ENCODE results near the gene GABRA4.

Gene GABRA4

DNA sequence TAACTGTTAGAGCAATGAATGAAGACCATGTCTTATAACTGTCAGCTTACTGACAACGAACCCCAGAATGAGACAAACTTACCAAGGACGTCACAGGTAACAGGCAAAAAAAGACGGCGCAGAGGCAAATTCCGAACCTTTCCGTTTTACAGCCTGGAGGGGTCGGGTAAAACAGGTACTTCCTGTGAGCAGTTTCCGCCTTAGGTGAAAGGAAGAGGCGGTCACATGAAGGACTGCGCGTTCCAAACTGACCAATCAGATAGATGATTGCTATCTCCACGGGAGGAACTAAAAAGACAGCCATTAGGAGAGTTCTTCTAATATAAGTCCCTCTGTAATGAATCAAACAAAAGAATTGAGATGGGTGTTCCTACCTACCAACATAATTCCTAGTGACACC is 84.3 kb downstream of the GABRA4 start, which contains the start of gene COX7B2:
COX7B2 (minus strand) TSS at position 168 of the 400 bp plus-strand sequence. CDS start 174,053 bp downstream, outside the sequence.
- TF ChIP-seq, protein P1, sequence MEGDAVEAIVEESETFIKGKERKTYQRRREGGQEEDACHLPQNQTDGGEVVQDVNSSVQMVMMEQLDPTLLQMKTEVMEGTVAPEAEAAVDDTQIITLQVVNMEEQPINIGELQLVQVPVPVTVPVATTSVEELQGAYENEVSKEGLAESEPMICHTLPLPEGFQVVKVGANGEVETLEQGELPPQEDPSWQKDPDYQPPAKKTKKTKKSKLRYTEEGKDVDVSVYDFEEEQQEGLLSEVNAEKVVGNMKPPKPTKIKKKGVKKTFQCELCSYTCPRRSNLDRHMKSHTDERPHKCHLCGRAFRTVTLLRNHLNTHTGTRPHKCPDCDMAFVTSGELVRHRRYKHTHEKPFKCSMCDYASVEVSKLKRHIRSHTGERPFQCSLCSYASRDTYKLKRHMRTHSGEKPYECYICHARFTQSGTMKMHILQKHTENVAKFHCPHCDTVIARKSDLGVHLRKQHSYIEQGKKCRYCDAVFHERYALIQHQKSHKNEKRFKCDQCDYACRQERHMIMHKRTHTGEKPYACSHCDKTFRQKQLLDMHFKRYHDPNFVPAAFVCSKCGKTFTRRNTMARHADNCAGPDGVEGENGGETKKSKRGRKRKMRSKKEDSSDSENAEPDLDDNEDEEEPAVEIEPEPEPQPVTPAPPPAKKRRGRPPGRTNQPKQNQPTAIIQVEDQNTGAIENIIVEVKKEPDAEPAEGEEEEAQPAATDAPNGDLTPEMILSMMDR (IDR thresholded peaks at IDR 0.05; ENCODE audit: low read length, missing control alignments) = no peak
- no peak for DNase-seq (ENCODE audit: low read depth)
- H3K4me3 ChIP-seq (replicated peaks; ENCODE audit: low read depth, low read length) = no peak within 1 kb of the TSS

DNA sequence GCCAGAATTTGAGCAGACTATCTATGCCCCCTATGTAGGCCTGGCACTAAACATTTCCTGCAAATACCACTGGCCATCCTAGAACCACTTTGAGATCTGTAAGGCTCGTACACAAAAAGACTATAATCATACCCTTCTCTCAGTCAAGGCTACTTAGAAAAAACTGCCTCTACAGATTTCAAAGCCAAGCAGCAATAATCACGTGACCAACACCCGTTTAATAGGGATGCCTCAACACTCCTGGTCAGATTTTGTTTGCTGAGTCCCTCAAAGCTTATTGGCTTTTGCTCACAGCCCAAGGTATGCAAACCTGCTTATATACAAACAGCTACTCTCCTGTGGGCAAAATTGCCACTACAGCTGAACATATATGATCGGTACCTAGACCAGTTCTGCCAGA is 85.2 kb downstream of the GABRA4 start:
- TF ChIP-seq, protein P1 (IDR thresholded peaks at IDR 0.05; ENCODE audit: low read length, missing control alignments) = no peak
- DNase-seq (ENCODE audit: low read depth) = no peak
- no peak overlapping the region for H3K4me3 ChIP-seq (replicated peaks; ENCODE audit: low read depth, low read length)

DNA sequence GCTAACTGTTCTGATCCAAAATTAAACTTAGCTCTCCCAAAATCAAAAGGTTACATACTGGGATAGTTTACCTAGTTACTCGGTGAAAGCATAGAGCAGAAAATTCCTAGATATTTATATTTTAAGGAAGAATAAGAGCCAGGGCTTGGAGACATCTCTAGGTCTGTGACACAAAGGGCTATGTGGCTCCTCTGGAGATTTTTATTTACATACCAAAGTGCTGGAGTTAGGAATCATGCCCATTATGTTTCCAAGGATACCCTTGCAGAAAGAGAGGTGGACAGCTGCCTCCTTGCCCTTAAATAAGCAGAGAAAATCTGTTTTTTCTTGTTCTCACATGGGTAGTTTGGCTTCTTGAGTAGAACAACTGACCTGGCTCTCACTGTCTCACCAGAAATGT is 93.3 kb downstream of the GABRA4 start:
- TF ChIP-seq, protein P1 (IDR thresholded peaks at IDR 0.05; ENCODE audit: low read length, missing control alignments) = no peak
- no peak overlapping the region for H3K4me3 ChIP-seq (replicated peaks; ENCODE audit: low read depth, low read length)
- DNase-seq (ENCODE audit: low read depth) = no peak

DNA sequence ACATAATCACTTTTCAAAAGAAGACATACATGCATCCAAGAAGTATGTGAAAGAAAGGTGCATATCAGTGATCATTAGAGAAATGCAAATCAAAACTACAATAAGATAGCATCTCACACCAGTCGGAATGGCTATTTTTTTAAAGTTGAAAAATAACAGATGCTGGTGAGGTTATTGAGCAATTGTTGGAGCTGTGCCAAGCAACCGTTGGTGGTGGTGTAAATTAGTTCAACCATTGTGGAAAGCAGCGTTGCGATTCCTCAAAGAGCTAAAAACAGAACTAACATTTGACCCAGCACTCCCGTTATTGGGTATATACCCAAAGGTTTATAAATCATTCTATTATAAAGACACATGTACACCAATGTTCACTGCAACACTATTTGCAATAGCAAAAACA is 98.6 kb downstream of the GABRA4 start:
- no peak for DNase-seq (ENCODE audit: low read depth)
- H3K4me3 ChIP-seq (replicated peaks; ENCODE audit: low read depth, low read length) = no peak overlapping the region
- TF ChIP-seq, protein P1 (IDR thresholded peaks at IDR 0.05; ENCODE audit: low read length, missing control alignments) = no peak

DNA sequence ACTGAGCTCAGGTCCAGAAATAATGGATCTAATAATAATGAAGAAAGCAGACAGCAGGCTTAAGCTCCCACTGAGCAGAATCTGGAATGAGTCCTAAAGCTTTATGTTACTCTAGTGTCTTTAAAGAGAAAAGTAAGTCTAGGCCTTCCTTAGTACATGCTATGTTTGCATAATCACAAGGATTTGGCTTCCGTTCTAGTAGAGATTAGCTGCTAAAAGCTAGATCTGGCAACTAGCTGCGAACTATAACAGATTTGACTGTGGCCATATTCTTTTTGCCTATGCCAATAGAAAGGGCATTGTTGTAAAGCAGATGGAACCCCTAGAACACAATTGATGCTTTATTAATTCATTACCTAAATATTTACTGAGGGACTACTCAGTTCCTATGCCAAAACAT is 103.3 kb downstream of the GABRA4 start:
- H3K4me3 ChIP-seq (replicated peaks; ENCODE audit: low read depth, low read length) = no peak overlapping the region
- TF ChIP-seq, protein P1 (IDR thresholded peaks at IDR 0.05; ENCODE audit: low read length, missing control alignments) = no peak
- DNase-seq (ENCODE audit: low read depth) = no peak

DNA sequence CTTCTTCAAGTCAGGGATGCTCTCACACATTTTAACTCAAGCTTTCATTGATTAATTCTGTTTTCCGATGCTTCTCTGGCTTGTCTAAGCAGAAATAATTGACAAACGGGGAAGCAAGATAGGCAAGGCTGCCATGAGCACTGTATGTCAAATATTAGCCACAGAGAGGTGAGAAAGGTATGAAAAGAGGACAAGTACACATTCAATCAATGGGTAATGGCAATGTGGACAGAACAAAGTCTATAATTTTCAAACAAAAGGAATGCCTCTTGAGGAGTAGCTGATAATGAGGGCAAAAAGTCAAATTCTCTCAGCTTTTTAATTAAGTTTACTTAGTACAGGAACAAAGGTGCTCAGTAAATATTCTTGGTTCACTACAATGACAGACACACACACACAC is 104.0 kb downstream of the GABRA4 start:
- no peak for DNase-seq (ENCODE audit: low read depth)
- no peak overlapping the region for H3K4me3 ChIP-seq (replicated peaks; ENCODE audit: low read depth, low read length)
- TF ChIP-seq, protein P1 (IDR thresholded peaks at IDR 0.05; ENCODE audit: low read length, missing control alignments) = no peak

DNA sequence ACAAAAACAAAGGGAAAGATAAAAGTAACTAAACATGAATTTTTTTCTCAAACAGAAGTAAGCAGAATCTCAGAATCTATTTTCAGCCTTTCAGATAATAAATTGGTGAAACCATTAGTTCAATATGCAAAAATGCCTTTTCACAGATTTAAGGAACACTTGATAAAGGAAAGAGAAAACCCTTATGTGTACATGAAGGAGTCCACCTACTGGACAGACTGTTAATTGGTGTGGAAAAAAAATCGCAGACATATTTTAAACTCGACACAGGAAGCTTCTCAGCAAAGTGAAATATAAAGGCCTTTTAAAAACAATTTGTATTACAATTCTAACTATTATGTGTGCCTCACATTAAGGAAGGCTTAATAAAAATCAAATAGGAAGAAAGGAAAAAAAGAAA is 106.7 kb downstream of the GABRA4 start:
- TF ChIP-seq, protein P1 (IDR thresholded peaks at IDR 0.05; ENCODE audit: low read length, missing control alignments) = peak; percentile 36
- peak; percentile 21 for DNase-seq (ENCODE audit: low read depth)
- H3K4me3 ChIP-seq (replicated peaks; ENCODE audit: low read depth, low read length) = no peak overlapping the region

Measured in fibroblast of pulmonary artery (primary cell).